ENCODE data around the gene FAM174A.
"Not testable (repeated sequence)": the region's sequence is repeated elsewhere in the genome, so short reads cannot be mapped to it uniquely, and the experiment has no call there.

Gene FAM174A

GRCh38 chr5:100598446-100598845 is 63.3 kb downstream of the FAM174A start:
- no peak for ATAC-seq (ENCODE audit: low read depth)
- no peak for TF ChIP-seq CTCF (IDR thresholded peaks at IDR 0.05; ENCODE audit: poor library complexity, severe bottlenecking)
- no peaks in the 10 kb centered on the region for H3K36me3 ChIP-seq (ENCODE audit: low read depth)
- DNase-seq (ENCODE audit: low spot score): no peak
- H3K4me1 ChIP-seq (ENCODE audit: insufficient read depth, poor library complexity, severe bottlenecking): no peaks in the 10 kb centered on the region
- no peaks in the 10 kb centered on the region for H3K27me3 ChIP-seq (ENCODE audit: insufficient read depth, poor library complexity, severe bottlenecking)
- no peak overlapping the region for H3K4me3 ChIP-seq (ENCODE audit: severe bottlenecking)
- H3K27ac ChIP-seq (ENCODE audit: poor library complexity, severe bottlenecking): no peak overlapping the region
- H3K9me3 ChIP-seq (ENCODE audit: severe bottlenecking): no peaks in the 10 kb centered on the region

GRCh38 chr5:100600298-100600994 is 65.3 kb downstream of the FAM174A start:
- no peak overlapping the region for H3K4me3 ChIP-seq (ENCODE audit: severe bottlenecking)
- H3K27ac ChIP-seq (ENCODE audit: poor library complexity, severe bottlenecking): no peak overlapping the region
- ATAC-seq (ENCODE audit: low read depth) (no peak), DNase-seq (ENCODE audit: low spot score) (no peak)
- H3K36me3 ChIP-seq (ENCODE audit: low read depth): no peaks in the 10 kb centered on the region
- H3K27me3 ChIP-seq (ENCODE audit: insufficient read depth, poor library complexity, severe bottlenecking): no peaks in the 10 kb centered on the region
- TF ChIP-seq CTCF (IDR thresholded peaks at IDR 0.05; ENCODE audit: poor library complexity, severe bottlenecking): no peak
- no peaks in the 10 kb centered on the region for H3K4me1 ChIP-seq (ENCODE audit: insufficient read depth, poor library complexity, severe bottlenecking)
- no peaks in the 10 kb centered on the region for H3K9me3 ChIP-seq (ENCODE audit: severe bottlenecking)

GRCh38 chr5:100603141-100603540 is 68.0 kb downstream of the FAM174A start:
- no peaks in the 10 kb centered on the region for H3K27me3 ChIP-seq (ENCODE audit: insufficient read depth, poor library complexity, severe bottlenecking)
- no peaks in the 10 kb centered on the region for H3K9me3 ChIP-seq (ENCODE audit: severe bottlenecking)
- ATAC-seq (ENCODE audit: low read depth): no peak
- H3K4me3 ChIP-seq (ENCODE audit: severe bottlenecking): no peak overlapping the region
- no peak for DNase-seq (ENCODE audit: low spot score)
- H3K27ac ChIP-seq (ENCODE audit: poor library complexity, severe bottlenecking): no peak overlapping the region
- H3K4me1 ChIP-seq (ENCODE audit: insufficient read depth, poor library complexity, severe bottlenecking): no peaks in the 10 kb centered on the region
- no peaks in the 10 kb centered on the region for H3K36me3 ChIP-seq (ENCODE audit: low read depth)
- no peak for TF ChIP-seq CTCF (IDR thresholded peaks at IDR 0.05; ENCODE audit: poor library complexity, severe bottlenecking)

GRCh38 chr5:100604021-100604420 is 68.8 kb downstream of the FAM174A start:
- not testable (repeated sequence) for H3K36me3 ChIP-seq (ENCODE audit: low read depth); H3K4me1 ChIP-seq (ENCODE audit: insufficient read depth, poor library complexity, severe bottlenecking); H3K4me3 ChIP-seq (ENCODE audit: severe bottlenecking); H3K9me3 ChIP-seq (ENCODE audit: severe bottlenecking); DNase-seq (ENCODE audit: low spot score); H3K27me3 ChIP-seq (ENCODE audit: insufficient read depth, poor library complexity, severe bottlenecking); H3K27ac ChIP-seq (ENCODE audit: poor library complexity, severe bottlenecking); ATAC-seq (ENCODE audit: low read depth)

DNA sequence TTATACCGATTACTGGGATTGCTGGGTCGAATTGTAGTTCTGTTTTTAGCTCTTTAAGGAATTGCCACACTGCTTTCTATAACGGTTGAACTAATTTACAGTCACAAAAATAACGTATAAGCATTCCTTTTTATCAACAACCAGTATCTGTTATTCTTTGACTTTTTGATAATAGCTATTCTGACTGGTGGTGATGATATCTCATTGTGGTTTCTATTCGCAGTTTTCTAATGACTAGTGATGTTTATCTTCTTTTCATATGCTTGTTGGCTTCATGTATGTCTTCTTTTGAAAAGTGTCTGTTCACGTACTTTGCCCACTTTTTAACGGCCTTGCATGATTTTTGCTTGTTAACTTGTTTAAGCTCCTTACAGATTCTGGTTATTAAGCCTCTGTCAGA is 74.4 kb downstream of the FAM174A start:
- Histone ChIP-seq H3K27ac (ENCODE audit: poor library complexity, severe bottlenecking) (no peak overlapping the region), H3K9me3 (ENCODE audit: severe bottlenecking) (no peaks in the 10 kb centered on the region), H3K27me3 (ENCODE audit: insufficient read depth, poor library complexity, severe bottlenecking) (peaks cover 6% of the 10 kb centered on the region), H3K4me1 (ENCODE audit: insufficient read depth, poor library complexity, severe bottlenecking) (no peaks in the 10 kb centered on the region), H3K4me3 (ENCODE audit: severe bottlenecking) (no peak overlapping the region), H3K36me3 (ENCODE audit: low read depth) (no peaks in the 10 kb centered on the region)
- no peak for TF ChIP-seq CTCF (IDR thresholded peaks at IDR 0.05; ENCODE audit: poor library complexity, severe bottlenecking)
- DNase-seq (ENCODE audit: low spot score): no peak
- ATAC-seq (ENCODE audit: low read depth): no peak
